Endothelial cell of umbilical vein (primary cell): ENCODE data around the gene NCAPG2. TPM values are rescaled to one million over a fixed set of nuclear protein-coding genes. Genes with fewer than 3 reads are reported as not detected.

Experiments used
- BruUV-seq: library from RNA; stranded (reverse); fragments of 400-500 nt; replicated peaks from 2 replicates; lab custom pipeline; 2021; lab: Mats Ljungman, UMichigan
- CTCF ChIA-PET: fragments of 300-600, 350-600 bp; sonication (Branson Sonifier 250); formaldehyde crosslinking; loops from one replicate; lab custom pipeline; 2021; ENCODE audit warnings: antibody characterized with exemption, inconsistent platforms; lab: Charles Lee
- POLR2A ChIA-PET: fragments of 300-600, 350-600 bp; sonication (Branson Sonifier 250); formaldehyde crosslinking; loops from one replicate; lab custom pipeline; 2021; ENCODE audit warnings: antibody characterized with exemption, inconsistent platforms; lab: Charles Lee
- DNase-seq: peaks from one replicate; pipeline ENCODE4 v3.0.0-alpha.2; 2011; ENCODE audit warnings: low read depth, low spot score
- FAIRE-seq: peaks from 2 replicates; lab custom pipeline; 2011; peaks lifted over from hg19 to GRCh38; lab: Jason Lieb, UNC
- H2AFZ ChIP-seq: 2 replicates; pipeline ENCODE4 v1.6.0; 2012; ENCODE audit warnings: low read depth, low read length, control low read depth, inconsistent platforms
- H3K27ac ChIP-seq: 2 replicates; pipeline ENCODE4 v1.5.1; 2011; ENCODE audit warnings: low read depth, mild to moderate bottlenecking, control low read depth, low read length, moderate library complexity; ENCODE audit not compliant: insufficient read depth
- H3K27me3 ChIP-seq, 2 experiments: 2 replicates each; pipeline versions ENCODE4 v1.6.0 to v1.6.1; 2011; ENCODE audit warnings: low read length in 2 of 2, mixed read lengths in 1 of 2; ENCODE audit not compliant: control insufficient read depth in 2 of 2, insufficient read depth in 2 of 2
- H3K36me3 ChIP-seq, 2 experiments: 2 replicates in 1 of 2; 3 replicates in 1 of 2; pipeline ENCODE4 v1.5.1; 2011; ENCODE audit warnings: low read length in 2 of 2, mild to moderate bottlenecking in 1 of 2, moderate library complexity in 1 of 2; ENCODE audit not compliant: control insufficient read depth in 2 of 2, insufficient read depth in 2 of 2; ENCODE audit errors: extremely low read depth in 1 of 2
- H3K4me1 ChIP-seq: 3 replicates; pipeline ENCODE4 v1.5.1; 2011; ENCODE audit warnings: mild to moderate bottlenecking, low read length; ENCODE audit not compliant: control insufficient read depth, insufficient read depth; ENCODE audit errors: extremely low read depth
- H3K4me2 ChIP-seq: 2 replicates; pipeline ENCODE4 v1.6.1; 2011; ENCODE audit warnings: low read length, control low read depth, mixed read lengths; ENCODE audit not compliant: insufficient read depth
- H3K4me3 ChIP-seq, 3 experiments: fragments of 200-600 bp in 1 of 3; sonication (generic), shearing (Covaris generic) in 1 of 3; replicated peaks in 1 of 3; 2 replicates each; pipeline ENCODE4 v1.5.1; 2011 to 2016; ENCODE audit warnings: control low read depth in 3 of 3, low read length in 3 of 3, mild to moderate bottlenecking in 2 of 3, inconsistent platforms in 1 of 3, low read depth in 1 of 3, moderate library complexity in 1 of 3; ENCODE audit not compliant: insufficient read depth in 1 of 3
- H3K79me2 ChIP-seq: 2 replicates; pipeline ENCODE4 v1.6.0; 2012; ENCODE audit warnings: low read length, inconsistent platforms; ENCODE audit not compliant: control insufficient read depth, insufficient read depth
- H3K9ac ChIP-seq: replicated peaks from 2 replicates; pipeline ENCODE3; 2011; ENCODE audit warnings: low read length, control low read depth; ENCODE audit not compliant: insufficient read depth; ENCODE audit errors: extremely low read depth
- H3K9me1 ChIP-seq: replicated peaks from 3 replicates; pipeline ENCODE4 v1.6.0; 2011; ENCODE audit warnings: mild to moderate bottlenecking, low read length; ENCODE audit not compliant: control insufficient read depth, insufficient read depth; ENCODE audit errors: extremely low read depth
- H3K9me3 ChIP-seq: replicated peaks from 2 replicates; pipeline ENCODE4 v1.5.1; 2012; ENCODE audit warnings: low read length, inconsistent platforms; ENCODE audit not compliant: control insufficient read depth, insufficient read depth
- H4K20me1 ChIP-seq: replicated peaks from 2 replicates; pipeline ENCODE3; 2011; ENCODE audit warnings: mild to moderate bottlenecking, low read length; ENCODE audit not compliant: control insufficient read depth, insufficient read depth; ENCODE audit errors: extremely low read depth
- EZH2 ChIP-seq: IDR thresholded peaks from 2 replicates; pipeline ENCODE4 v1.6.1; 2012; ENCODE audit warnings: borderline replicate concordance, low read depth, mild to moderate bottlenecking, moderate library complexity, low read length, inconsistent platforms; ENCODE audit not compliant: severe bottlenecking
- FOS ChIP-seq: IDR thresholded peaks from 2 replicates; pipeline ENCODE4 v1.6.1; 2011; ENCODE audit warnings: mild to moderate bottlenecking, low read length, moderate library complexity, borderline replicate concordance; ENCODE audit not compliant: insufficient read depth
- GATA2 ChIP-seq: IDR thresholded peaks from 2 replicates; pipeline ENCODE4 v1.7.0; 2011; ENCODE audit warnings: low read depth, mild to moderate bottlenecking, moderate library complexity, mixed read lengths, low read length; ENCODE audit not compliant: insufficient read length, insufficient read depth
- JUN ChIP-seq: IDR thresholded peaks from 2 replicates; pipeline ENCODE4 v1.6.1; 2011; ENCODE audit warnings: borderline replicate concordance, low read depth; ENCODE audit not compliant: insufficient read length, insufficient read depth
- MYC ChIP-seq: IDR thresholded peaks from one replicate; pipeline ENCODE4 v1.6.1; 2011; ENCODE audit warnings: mild to moderate bottlenecking, low read depth, low read length
- POLR2A ChIP-seq: IDR thresholded peaks from 2 replicates; pipeline ENCODE4 v1.6.1; 2012; ENCODE audit warnings: low read depth, mild to moderate bottlenecking, control low read depth, low read length
- POLR2AphosphoS5 ChIP-seq: IDR thresholded peaks from 2 replicates; pipeline ENCODE4 v1.6.1; 2012; ENCODE audit warnings: low read depth, mild to moderate bottlenecking, control low read depth, low read length, moderate library complexity; ENCODE audit not compliant: insufficient read depth
- dilution Hi-C: fragments of 300-500 bp; cut with MboI; formaldehyde crosslinking; loops from one replicate; pipeline ENCODE4 v1.15.0; 2019; ENCODE audit warnings: low sequenced_read_pairs; ENCODE audit not compliant: extremely low pct_ligation_motif_present
- intact Hi-C: fragments of 100-400 bp; cut with micrococcal nuclease; formaldehyde crosslinking; loops from one replicate; pipeline ENCODE4 v1.10.0; 2022
- polyA plus RNA-seq, 4 experiments: library from polyadenylated mRNA; depleted of rRNA in 3 of 4; stranded (reverse) in 3 of 4; unstranded in 1 of 4; fragments of >200 nt; gene quantifications; 2 replicates each; pipeline versions ENCODE4 v1.2.1 to v1.2.3, GENCODE V29; 2011 to 2012; ENCODE audit warnings: missing spikeins in 1 of 4
- total RNA-seq: library from RNA; stranded (reverse); gene quantifications from 2 replicates; pipeline ENCODE4 v1.2.3, GENCODE V29; 2021
- TF ChIP-seq, protein P1 (sequence below), 2 donors: IDR thresholded peaks; 1 replicate in 1 of 2; 2 replicates in 1 of 2; pipeline ENCODE4 v1.5.1; 2011; ENCODE audit warnings: low read length in 2 of 2, mild to moderate bottlenecking in 2 of 2, moderate library complexity in 2 of 2, control low read depth in 1 of 2, inconsistent platforms in 1 of 2, low read depth in 1 of 2; ENCODE audit not compliant: insufficient read depth in 1 of 2; ENCODE audit errors: extremely low read depth in 1 of 2
- TF ChIP-seq, protein P2 (sequence below): IDR thresholded peaks from 2 replicates; pipeline ENCODE4 v1.6.1; 2011; ENCODE audit not compliant: insufficient read depth, insufficient read length

NCAPG2 gene
- total and polyA plus RNA-seq, 2 donors (not counting 3 experiments of a cell fraction or from before 2014, with no cell fraction given), result 19.2 to 62.3 TPM

DNA sequence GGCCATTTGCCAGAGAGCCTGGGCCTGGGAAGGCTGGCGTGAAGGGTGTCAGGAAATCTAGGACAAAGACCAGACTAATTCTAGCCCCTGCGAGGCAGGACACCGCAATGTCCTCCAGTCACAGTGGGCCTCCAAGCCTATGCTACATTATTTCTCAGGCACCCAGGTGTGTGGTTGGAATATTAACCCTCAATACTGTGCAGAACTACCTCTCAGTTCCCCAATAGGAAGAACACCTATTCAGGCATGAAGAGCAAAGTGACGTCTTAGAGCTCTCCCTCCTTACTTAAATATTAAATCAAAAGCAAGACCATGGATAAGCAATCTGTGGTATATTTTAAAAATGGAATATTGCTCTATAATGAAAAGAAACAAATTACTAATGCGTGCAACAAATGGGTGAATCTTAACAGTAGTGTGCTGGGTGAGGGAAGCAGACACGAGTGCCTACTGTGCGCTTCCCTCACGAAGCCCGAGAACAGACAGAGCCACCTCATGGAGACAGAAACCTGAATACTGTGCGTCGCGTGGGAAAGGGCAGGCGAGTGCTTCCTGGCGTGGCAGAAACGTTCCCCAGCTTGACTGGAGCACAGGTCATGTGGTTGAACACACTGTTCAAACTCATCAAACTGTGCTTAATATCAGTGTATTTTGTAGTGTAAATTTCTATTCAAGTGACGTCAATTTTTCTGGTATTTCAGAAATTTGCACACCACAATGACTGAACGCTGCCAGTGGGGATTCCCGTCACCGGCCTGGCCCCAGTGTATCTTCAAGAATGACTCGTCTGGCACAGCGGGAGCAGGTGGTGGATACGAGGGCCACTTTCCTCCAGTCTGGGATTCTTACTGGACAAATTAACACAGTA is 101.5 kb downstream of the NCAPG2 start:
- no TSS peak for BruUV-seq
- ChIA-PET CTCF (no interaction called here), POLR2A (no interaction called here)
- no peak for FAIRE-seq
- intact Hi-C loops (no loop called here), dilution Hi-C loops (no loop called here)
- no peaks in the 10 kb centered on the region for H3K79me2 ChIP-seq
- H3K27me3 ChIP-seq, result no peaks in the 10 kb centered on the region
- H3K4me1 ChIP-seq, result no peaks in the 10 kb centered on the region
- no peaks in the 10 kb centered on the region for H3K9me1 ChIP-seq
- H4K20me1 ChIP-seq, result no peaks in the 10 kb centered on the region
- TF ChIP-seq POLR2A, result no peak
- no peak for TF ChIP-seq MYC
- no peak for TF ChIP-seq FOS
- TF ChIP-seq GATA2, result no peak
- TF ChIP-seq, protein P1, sequence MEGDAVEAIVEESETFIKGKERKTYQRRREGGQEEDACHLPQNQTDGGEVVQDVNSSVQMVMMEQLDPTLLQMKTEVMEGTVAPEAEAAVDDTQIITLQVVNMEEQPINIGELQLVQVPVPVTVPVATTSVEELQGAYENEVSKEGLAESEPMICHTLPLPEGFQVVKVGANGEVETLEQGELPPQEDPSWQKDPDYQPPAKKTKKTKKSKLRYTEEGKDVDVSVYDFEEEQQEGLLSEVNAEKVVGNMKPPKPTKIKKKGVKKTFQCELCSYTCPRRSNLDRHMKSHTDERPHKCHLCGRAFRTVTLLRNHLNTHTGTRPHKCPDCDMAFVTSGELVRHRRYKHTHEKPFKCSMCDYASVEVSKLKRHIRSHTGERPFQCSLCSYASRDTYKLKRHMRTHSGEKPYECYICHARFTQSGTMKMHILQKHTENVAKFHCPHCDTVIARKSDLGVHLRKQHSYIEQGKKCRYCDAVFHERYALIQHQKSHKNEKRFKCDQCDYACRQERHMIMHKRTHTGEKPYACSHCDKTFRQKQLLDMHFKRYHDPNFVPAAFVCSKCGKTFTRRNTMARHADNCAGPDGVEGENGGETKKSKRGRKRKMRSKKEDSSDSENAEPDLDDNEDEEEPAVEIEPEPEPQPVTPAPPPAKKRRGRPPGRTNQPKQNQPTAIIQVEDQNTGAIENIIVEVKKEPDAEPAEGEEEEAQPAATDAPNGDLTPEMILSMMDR (IDR thresholded peaks at IDR 0.05; ENCODE audit: extremely low read depth in 1 of 2, insufficient read depth in 1 of 2, low read depth in 1 of 2, low read length in 2 of 2), result no peak
- TF ChIP-seq JUN, result no peak
- TF ChIP-seq POLR2AphosphoS5, result no peak
- no peak for TF ChIP-seq EZH2
- TF ChIP-seq, protein P2, sequence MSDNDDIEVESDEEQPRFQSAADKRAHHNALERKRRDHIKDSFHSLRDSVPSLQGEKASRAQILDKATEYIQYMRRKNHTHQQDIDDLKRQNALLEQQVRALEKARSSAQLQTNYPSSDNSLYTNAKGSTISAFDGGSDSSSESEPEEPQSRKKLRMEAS, result no peak
- H3K9me3 ChIP-seq, result no peaks in the 10 kb centered on the region
- no peak overlapping the region for H3K4me2 ChIP-seq
- H3K27ac ChIP-seq, result no peak overlapping the region
- H3K4me3 ChIP-seq, result no peak overlapping the region
- no peak overlapping the region for H3K9ac ChIP-seq
- no peaks in the 10 kb centered on the region for H3K36me3 ChIP-seq
- no peak overlapping the region for H2AFZ ChIP-seq
- no peak for DNase-seq
